Activated CD4-positive, alpha-beta T cell treated with anti-CD3 and anti-CD28 coated beads for 4 hours (primary cell): Measurements from ENCODE around the gene SNRPB2.

Source experiments
- DNase-seq, 2 donors: peaks; one replicate each; pipeline ENCODE4 v3.0.0-alpha.2; 2020

The SNRPB2 gene

DNA sequence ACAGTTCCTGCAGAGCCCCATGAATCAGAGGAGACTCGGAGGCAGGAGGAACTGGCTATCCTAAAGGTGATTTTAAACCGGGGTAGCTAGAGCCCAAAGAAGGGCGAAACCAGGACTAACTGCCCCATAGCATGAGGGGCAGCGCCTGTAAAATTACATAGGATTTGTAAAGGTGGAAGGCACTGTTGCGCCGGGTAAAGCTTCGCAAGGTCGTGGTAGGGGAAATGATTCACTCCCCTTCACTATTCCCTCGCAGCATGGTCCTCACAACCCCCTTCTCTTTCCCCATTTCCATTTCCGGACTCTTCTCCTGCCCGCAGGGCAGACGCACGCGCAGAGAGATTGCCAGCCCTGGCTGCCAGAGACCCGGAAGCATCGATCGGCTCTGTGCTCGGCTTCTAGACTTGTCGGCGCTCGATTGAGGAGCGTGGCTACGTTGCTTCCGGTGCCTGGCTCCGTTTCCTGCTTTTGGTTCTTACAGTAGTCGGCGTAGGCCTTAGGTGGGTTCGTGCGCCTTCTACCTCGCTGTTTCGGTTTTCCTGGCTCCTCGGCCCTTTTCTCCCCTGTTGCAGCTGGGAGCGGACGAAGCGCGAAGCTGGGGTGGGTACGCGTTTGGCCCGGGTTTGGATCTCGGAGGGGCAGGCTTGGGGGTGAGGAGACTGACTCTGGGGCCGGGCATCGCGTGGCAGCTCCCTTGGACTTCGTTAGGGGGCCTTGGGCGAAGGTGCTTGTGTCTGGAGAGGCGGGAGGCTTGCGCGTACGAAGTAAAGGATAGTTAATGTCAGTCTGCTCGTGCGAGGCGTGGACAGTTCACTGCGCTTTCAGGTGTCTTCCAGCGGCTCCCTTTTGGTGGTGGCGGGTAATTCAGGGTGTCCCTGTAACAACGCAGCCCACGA lies at the start of gene SNRPB2:
SNRPB2 (plus strand) TSS at position 462 of the 896 bp plus-strand sequence. CDS start 1,677 bp downstream, outside the sequence.
- DNase-seq: peak; percentile 87 to 89

DNA sequence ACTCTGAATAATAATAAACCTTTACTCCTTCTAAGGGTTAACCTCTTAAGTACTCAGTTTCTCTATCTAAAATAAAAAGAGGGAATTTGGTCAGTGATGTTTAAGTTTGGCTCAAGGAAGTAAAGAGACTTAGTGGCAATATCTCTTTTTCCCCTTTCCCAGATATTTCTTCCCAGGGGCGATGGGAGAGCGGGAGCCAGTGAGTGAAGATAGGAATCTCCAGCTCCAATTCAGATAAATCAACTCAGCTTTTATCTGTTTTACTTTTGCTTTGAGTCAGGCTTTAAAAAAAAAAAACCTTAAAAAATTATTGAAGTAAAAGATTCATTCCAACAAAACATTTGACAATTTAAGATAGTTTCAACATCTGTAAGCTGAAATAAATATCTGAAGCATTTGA lies 45.4 kb upstream of the SNRPB2 start:
- no peak for DNase-seq

DNA sequence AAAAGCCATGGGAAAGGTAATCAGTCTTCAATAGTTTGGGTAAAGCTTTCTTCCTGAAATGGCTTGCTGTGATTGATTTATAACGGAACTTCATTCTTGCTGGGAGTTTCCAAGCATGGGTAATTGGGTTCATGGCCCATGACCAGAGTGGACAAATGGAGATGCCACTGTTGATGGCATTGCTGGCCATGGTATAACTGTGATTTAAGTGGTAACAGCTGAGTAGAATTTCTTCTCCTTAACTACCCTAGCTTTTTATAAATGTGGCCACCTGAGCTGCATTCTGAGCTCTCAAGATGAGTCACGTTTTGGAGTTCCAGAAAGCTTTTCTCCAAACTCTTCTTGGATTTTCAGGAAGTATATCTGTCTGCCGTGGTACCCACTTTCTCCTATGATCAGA lies 39.9 kb upstream of the SNRPB2 start:
- DNase-seq: no peak

- no peak for DNase-seq
Observed at GRCh38 chr20:16691381-16691780, 38.4 kb upstream of the SNRPB2 start.

DNA sequence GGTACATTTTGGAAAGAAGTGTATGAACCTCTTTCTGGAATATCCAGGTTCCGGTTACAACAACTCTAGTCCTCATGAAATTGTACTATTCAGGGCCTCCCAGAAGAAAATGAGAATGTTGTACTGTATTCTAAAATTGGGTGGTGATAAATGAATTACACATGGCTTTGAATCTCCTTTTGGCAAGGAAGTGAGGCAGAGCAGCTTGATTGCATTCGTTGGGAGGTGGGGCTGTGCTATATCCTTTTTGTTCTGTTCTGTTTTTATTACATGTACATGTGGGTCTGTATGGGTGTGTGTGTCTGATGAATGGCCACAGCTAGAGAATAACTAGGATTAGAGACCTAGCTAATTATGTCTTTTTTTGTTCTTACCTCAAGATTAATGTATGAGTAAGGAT lies 37.8 kb upstream of the SNRPB2 start:
- no peak for DNase-seq

DNA sequence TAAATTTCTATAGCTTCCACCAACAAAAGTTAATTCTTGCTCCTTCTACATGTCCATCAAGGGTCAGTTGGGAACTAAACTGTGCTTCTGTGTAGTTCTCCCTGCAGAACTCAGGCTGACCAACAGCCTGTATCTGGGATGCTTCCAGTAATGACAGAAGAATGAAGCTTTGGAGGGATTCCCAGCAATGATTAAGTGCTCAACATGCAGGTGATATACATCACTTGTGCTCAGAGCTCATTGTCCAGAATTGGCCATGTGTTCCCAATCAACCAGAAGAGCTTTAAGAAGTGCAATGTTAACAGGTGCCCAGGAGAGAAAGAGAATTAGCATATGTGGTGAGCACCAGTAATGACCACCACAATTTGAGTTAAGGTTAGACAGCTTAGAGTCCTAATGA lies 37.4 kb upstream of the SNRPB2 start:
- DNase-seq: no peak

DNA sequence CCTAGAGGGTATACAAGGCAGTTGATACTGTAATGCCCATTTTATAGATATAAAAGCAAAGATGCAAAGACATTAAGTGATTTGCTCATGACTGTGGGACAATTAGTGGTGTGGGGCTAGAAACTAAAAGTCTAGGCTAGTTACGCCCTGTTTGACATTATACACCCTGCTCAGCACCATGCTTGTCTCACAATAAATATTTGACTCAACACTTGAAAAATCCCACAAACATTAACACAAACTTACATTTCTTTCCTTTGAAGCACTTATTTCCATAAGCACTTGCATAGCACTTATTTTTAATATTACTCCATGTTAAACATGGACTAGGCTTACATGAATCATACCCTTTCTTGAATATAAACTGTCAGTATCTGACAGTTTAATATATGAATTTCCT lies 36.5 kb upstream of the SNRPB2 start:
- no peak for DNase-seq

DNA sequence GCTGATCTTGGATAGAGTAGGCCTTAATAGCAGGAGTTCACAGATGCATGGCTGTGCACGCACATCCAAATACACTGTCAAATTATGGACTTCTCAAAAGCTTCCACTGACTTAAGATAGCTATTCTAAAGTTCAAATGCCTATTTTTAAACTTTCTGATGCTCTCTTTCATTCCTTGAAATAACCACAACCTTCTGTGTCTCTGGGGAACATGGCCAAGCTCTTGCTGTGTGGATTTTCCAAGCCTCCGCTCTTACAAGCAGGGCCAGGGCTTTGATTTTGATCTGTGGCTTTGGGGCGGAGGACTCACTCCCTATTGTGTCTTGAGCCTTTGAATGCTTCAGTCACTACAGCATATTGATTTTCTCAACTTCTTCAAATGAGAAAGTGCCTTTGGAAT lies 35.7 kb upstream of the SNRPB2 start:
- DNase-seq: no peak

DNA sequence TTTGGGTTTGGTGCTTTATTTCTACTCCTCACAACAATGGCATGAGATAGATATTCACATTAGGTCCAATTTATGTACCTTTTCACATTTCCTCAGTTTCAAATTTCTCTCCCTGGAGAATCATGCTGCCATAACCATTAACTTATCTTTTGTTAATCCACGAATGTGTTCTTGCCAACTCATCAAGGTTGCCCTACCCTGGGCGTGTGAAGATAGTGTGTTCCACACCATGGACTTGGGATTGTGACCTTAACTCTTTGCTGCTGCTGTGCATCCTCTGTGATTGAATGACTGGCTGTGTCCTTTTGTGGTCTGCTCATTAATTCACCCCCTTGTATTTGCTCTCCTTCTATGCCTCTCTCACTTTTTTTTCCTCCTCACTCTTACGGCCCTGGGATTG lies 34.2 kb upstream of the SNRPB2 start:
- DNase-seq: no peak

DNA sequence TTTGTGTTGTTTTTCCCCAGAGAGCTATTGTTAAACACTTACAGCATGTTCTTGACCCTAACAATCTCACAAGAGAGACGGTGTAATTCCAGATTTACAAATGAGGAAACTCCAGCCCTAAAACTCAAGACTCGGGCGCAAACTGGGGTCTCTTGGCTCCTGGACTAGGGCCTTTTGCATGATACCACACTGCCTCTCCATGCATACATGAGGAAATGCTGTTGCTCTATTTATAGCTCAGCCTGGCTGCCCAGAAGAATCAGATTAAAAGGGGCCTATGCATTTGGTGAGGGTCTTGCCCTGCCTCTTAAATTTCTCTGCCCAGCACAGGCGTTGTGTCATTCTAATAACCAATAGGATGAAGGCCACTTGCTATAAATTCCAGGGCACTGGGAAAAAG lies 30.5 kb upstream of the SNRPB2 start:
- no peak for DNase-seq

- DNase-seq: peak in 1 of 2 donors; percentile 15
Observed at GRCh38 chr20:16701296-16701695, 28.5 kb upstream of the SNRPB2 start.

- DNase-seq: no peak
Observed at GRCh38 chr20:16703570-16703969, 26.3 kb upstream of the SNRPB2 start.

DNA sequence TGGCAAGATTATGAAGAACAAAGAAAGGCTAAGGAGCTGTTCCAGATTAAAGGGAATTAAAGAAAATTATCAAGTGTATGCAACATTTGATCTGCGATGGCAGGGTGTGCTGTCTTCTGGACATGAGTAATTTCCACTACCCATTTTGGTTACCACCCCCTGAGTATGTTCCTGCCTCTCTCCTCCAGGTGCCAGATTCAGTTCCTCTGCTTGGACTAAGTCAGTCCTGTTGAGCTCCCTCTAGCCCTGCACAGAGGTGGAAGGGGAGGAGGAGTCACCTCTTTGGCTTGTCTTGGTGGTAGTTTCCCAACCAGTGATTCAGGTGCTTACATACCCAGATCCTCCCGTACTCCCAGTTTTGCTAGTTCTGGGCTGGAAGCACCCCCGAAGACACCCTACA lies 22.2 kb upstream of the SNRPB2 start:
- no peak for DNase-seq

DNA sequence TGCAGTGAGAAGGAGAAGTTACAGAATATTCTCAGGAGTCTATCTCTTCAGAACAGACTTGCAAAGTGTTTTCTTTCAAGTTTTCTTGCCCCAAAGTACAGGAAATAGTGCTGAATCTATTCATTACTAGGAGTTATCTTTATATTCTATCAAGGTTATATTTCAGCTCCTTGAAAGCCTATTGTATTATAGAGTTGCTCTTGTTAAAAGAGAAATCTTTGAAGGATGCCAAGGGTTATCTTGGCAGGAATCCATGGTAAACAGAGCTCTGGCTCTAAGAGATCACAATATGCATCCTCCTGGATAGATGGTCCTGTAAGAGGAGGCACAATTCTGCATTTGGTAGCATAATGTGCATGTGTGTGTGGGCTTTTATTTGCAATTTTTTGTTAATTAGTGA lies 21.2 kb upstream of the SNRPB2 start:
- DNase-seq: no peak

- no peak for DNase-seq
Observed at GRCh38 chr20:16709017-16709416, 20.8 kb upstream of the SNRPB2 start.

DNA sequence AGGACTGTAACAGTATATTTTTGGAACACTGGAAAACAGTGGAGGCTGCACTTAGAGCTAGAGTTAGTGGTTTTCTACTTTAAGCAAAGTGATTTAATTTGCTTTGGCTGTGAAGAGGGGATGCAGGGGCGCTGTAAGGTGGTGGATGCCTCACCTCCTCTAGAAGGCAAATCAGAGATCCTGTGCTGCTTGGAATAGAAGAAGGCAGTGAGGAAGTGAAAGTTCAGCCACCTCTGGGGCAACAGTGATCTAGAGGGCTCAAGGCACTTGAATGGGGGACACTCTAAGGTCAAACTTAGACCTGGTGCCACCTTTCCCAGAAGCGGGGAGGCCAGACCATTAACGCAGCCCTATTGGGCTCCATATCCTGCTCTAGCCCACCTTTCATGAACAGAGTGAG lies 19.0 kb upstream of the SNRPB2 start:
- DNase-seq: no peak

GRCh38 chr20:16711661-16712258 lies 18.1 kb upstream of the SNRPB2 start:
- DNase-seq: no peak

- DNase-seq: no peak
Observed at GRCh38 chr20:16712511-16712947, 17.3 kb upstream of the SNRPB2 start.

GRCh38 chr20:16713066-16713465 lies 16.8 kb upstream of the SNRPB2 start:
- DNase-seq: no peak

DNA sequence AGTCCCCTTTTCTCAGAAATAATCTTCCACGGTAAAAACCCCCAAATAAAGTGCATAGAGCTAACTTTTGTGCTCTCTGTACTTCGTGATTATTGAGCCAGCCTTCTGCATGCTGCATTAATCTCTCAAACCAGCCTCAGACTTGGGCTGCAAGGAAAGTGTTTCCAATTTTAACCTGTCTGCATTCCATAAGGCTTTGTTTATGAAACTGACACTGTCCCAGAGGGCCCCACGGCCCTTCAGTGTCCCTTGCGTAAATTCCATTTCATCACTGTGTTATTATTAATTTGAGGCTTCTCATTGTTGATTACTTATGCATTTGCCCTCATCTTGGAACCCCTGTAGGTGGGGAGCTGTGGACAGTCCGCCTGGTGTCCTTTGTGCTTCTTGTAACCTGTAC lies 15.6 kb upstream of the SNRPB2 start:
- DNase-seq: no peak

- no peak for DNase-seq
Observed at GRCh38 chr20:16714751-16715150, 15.1 kb upstream of the SNRPB2 start.

DNA sequence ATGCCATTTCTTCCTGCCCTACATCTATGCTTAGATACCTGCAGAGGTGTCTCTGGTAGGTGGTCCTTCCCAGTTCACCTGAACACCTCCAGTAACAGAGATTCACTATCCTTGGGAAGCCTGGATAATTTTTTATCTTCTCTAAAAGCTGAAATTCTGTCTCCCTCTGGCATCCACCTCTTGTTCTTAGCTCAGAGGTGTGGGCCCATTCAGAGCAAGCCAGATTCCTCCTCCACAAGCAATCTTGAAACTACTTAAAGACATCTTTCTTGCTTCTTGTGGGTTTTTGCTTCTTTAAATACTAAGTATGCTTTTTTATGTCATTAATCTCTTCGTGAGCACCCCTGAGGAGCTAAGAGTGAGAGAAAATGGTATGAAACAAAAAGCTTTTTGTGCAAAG lies 10.4 kb upstream of the SNRPB2 start:
- DNase-seq: no peak

DNA sequence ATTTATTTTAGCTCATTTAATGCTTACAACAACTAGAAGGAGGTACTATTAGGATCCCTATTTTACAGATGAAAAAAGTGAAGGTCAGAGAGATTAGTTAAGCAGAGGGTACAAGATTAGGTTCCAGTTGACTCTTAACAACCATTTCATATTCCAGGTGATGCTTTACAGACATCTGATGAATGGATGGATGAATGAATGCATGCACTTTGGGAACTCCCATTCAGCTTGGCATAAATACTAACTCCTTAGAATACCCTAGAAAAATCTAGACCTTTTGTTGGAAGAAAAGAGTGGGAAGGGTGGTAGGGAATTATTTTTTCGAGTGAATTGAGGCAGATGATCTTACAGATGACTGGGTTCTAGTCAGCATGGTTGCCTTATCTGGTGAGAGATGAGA lies 746 bp upstream of the SNRPB2 start:
- no peak for DNase-seq

DNA sequence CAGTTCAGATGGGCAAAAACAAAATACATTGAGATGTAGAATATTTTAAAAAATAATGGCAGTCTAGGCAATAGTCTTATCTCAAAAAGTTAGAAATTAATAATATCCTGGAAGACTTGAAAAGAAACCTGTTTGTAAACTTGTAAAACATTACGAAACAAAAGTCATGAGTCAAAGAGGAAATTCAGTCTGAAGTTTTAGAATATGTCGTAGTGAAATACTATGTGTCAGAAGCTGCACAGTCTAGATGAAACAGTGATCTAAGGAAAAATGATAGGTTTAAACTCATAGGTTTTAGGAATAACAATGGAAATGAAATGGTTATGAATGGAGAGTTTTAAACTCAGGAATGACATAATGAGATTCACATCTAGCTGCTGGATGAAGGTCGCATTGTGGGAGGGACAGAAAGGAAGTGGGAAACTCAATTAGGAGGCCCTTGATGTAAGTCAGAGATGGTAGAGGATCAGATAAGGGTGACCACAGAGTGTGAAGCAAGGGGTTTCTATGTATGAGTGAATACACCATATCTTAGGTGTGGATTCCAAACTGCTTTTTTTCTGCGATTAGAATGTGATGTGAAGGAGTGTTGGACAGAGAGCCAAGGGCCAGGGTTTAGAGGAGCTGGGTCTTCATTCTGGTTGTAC lies 2.8 kb downstream of the SNRPB2 start:
- DNase-seq: no peak
